HCT116 (cell line): ENCODE measurements around the gene AHRR. TPM values are rescaled to one million over a fixed set of nuclear protein-coding genes. Genes with fewer than 3 reads are reported as not detected.

ENCODE experiments used
- ATAC-seq: fragments of 200-7000 bp; cut with Tn5 transposase; 2 replicates; pipeline ENCODE4 v1.9.1; 2020; ENCODE audit warnings: mild to moderate bottlenecking, moderate library complexity
- BruUV-seq: library from RNA; stranded (reverse); fragments of 400-500 nt; replicated peaks from 2 replicates; lab custom pipeline; 2021; lab: Mats Ljungman, UMichigan
- CTCF ChIA-PET: fragments of 300-600 bp; sonication (Branson Sonifier 250); formaldehyde crosslinking; loops from one replicate; lab custom pipeline; 2021; ENCODE audit warnings: antibody characterized with exemption; lab: Charles Lee
- POLR2A ChIA-PET: fragments of 300-600, 350-600 bp; sonication (Branson Sonifier 250); formaldehyde crosslinking; loops from one replicate; lab custom pipeline; 2021; ENCODE audit warnings: antibody characterized with exemption; lab: Charles Lee
- RAD21 ChIA-PET, 2 experiments: fragments of 300-600 bp; sonication (Branson Sonifier 250); formaldehyde crosslinking; loops; one replicate each; lab custom pipeline; 2023; ENCODE audit warnings: low total read pairs in 2 of 2; ENCODE audit not compliant: uncharacterized antibody in 2 of 2, unreplicated experiment in 2 of 2, low non-redundant PET in 1 of 2; lab: Charles Lee
- DNase-seq: peaks from one replicate; pipeline ENCODE4 v3.0.0-alpha.2; 2010; ENCODE audit warnings: low read depth, low spot score
- H2AFZ ChIP-seq: fragments of 200-600 bp; shearing (Covaris generic), sonication (generic); 2 replicates; pipeline ENCODE4 v1.6.1; 2017; ENCODE audit warnings: low read depth, mixed run types, mixed read lengths, antibody characterized with exemption, low read length; ENCODE audit not compliant: poor library complexity, severe bottlenecking
- H3K27ac ChIP-seq: 2 replicates; pipeline ENCODE4 v1.5.1; 2012; ENCODE audit warnings: low read depth, low read length
- H3K27me3 ChIP-seq: fragments of 200-600 bp; sonication (generic); 2 replicates; pipeline ENCODE4 v1.6.1; 2016; ENCODE audit warnings: mixed run types, low read length, mixed read lengths; ENCODE audit not compliant: insufficient read depth
- H3K36me3 ChIP-seq, 2 experiments: fragments of 200-500 bp in 1 of 2; fragments of 200-600 bp in 1 of 2; sonication (Bioruptor generic) in 1 of 2; sonication (generic) in 1 of 2; 2 replicates each; pipeline versions ENCODE4 v1.5.1 to v1.6.1; 2014 to 2016; ENCODE audit warnings: low read length in 2 of 2, inconsistent platforms in 1 of 2, mixed read lengths in 1 of 2, mixed run types in 1 of 2; ENCODE audit not compliant: insufficient read depth in 2 of 2, control insufficient read depth in 1 of 2
- H3K4me1 ChIP-seq, 2 experiments: fragments of 200-600 bp in 1 of 2; sonication (generic) in 1 of 2; 2 replicates each; pipeline versions ENCODE4 v1.5.1 to v1.6.1; 2012 to 2017; ENCODE audit warnings: low read length in 2 of 2, inconsistent platforms in 1 of 2, mild to moderate bottlenecking in 1 of 2, mixed read lengths in 1 of 2, mixed run types in 1 of 2, moderate library complexity in 1 of 2; ENCODE audit not compliant: insufficient read depth in 2 of 2, control insufficient read depth in 1 of 2
- H3K4me2 ChIP-seq: fragments of 200-600 bp; sonication (generic); 2 replicates; pipeline ENCODE4 v1.6.1; 2017; ENCODE audit warnings: mixed run types, low read length, mixed read lengths
- H3K4me3 ChIP-seq, 2 experiments: fragments of 200-600 bp in 1 of 2; sonication (generic) in 1 of 2; replicated peaks in 1 of 2; 2 replicates each; pipeline ENCODE4 v1.5.1; 2011 to 2016; ENCODE audit warnings: low read length in 2 of 2, control low read depth in 1 of 2, low read depth in 1 of 2, mild to moderate bottlenecking in 1 of 2, mixed read lengths in 1 of 2, mixed run types in 1 of 2
- H3K79me2 ChIP-seq: fragments of 200-600 bp; sonication (generic); 2 replicates; pipeline ENCODE4 v1.6.1; 2017; ENCODE audit warnings: mild to moderate bottlenecking, mixed run types, low read length, moderate library complexity, mixed read lengths; ENCODE audit not compliant: insufficient read depth
- H3K9ac ChIP-seq: fragments of 200-600 bp; sonication (generic); 2 replicates; pipeline ENCODE4 v1.6.1; 2016; ENCODE audit warnings: low read length, mixed read lengths
- H3K9me2 ChIP-seq: fragments of 200-600 bp; sonication (generic), shearing (Covaris generic); 2 replicates; pipeline ENCODE4 v1.6.1; 2017; ENCODE audit warnings: mixed run types, mild to moderate bottlenecking, moderate library complexity; ENCODE audit not compliant: insufficient read depth
- H3K9me3 ChIP-seq, 2 experiments: fragments of 200-500 bp in 1 of 2; fragments of 200-600 bp in 1 of 2; sonication (Bioruptor generic) in 1 of 2; sonication (generic) in 1 of 2; 2 replicates each; pipeline ENCODE4 v1.6.1; 2014 to 2017; ENCODE audit warnings: low read length in 2 of 2, mixed read lengths in 2 of 2, inconsistent platforms in 1 of 2, low read depth in 1 of 2, mild to moderate bottlenecking in 1 of 2, mixed run types in 1 of 2, moderate library complexity in 1 of 2; ENCODE audit not compliant: control insufficient read depth in 1 of 2, insufficient read depth in 1 of 2
- H4K20me1 ChIP-seq: fragments of 200-600 bp; sonication (generic), shearing (Covaris generic); 2 replicates; pipeline ENCODE4 v1.6.1; 2017; ENCODE audit warnings: mixed run types, mild to moderate bottlenecking, moderate library complexity; ENCODE audit not compliant: insufficient read depth
- RAD21 ChIP-seq: IDR thresholded peaks from 2 replicates; pipeline ENCODE4 v1.6.1; 2012; ENCODE audit warnings: low read depth, mild to moderate bottlenecking
- TCF7L2 ChIP-seq: IDR thresholded peaks from 2 replicates; pipeline ENCODE4 v1.7.0; 2011; ENCODE audit warnings: borderline replicate concordance, inconsistent platforms; ENCODE audit not compliant: insufficient read depth, insufficient read length; ENCODE audit errors: extremely low read depth
- ZFX ChIP-seq: fragments of 450-650 bp; IDR thresholded peaks from 2 replicates; pipeline ENCODE4 v1.6.1; 2017
- intact Hi-C: fragments of 100-400 bp; cut with micrococcal nuclease; formaldehyde crosslinking; loops from 2 replicates; pipeline ENCODE4 v1.10.0; 2022
- total RNA-seq: library from RNA; stranded (reverse); gene quantifications from one replicate; pipeline ENCODE4 v1.2.1, GENCODE V29; 2021; ENCODE audit not compliant: unreplicated experiment
- TF ChIP-seq, protein P1 (sequence below), 3 experiments: fragments of 200-600 bp in 1 of 3; sonication (generic) in 1 of 3; IDR thresholded peaks in 2 of 3; conservative IDR thresholded peaks in 1 of 3; 2 replicates each; pipeline ENCODE4 v1.5.1; 2012 to 2017; ENCODE audit warnings: low read depth in 2 of 3, low read length in 2 of 3, antibody characterized with exemption in 1 of 3, borderline replicate concordance in 1 of 3, control low read depth in 1 of 3, mild to moderate bottlenecking in 1 of 3, mixed read lengths in 1 of 3, mixed run types in 1 of 3, moderate library complexity in 1 of 3; ENCODE audit not compliant: insufficient read depth in 1 of 3
- TF ChIP-seq, protein P2 (sequence below): IDR thresholded peaks from 2 replicates; pipeline ENCODE4 v1.6.1; 2012; ENCODE audit warnings: low read depth
- TF ChIP-seq, protein P3 (sequence below): IDR thresholded peaks from 2 replicates; pipeline ENCODE4 v1.6.1; 2012

AHRR gene
- total RNA-seq, 1 experiment from 2014 or later, result 12.7 TPM

- no peak overlapping the region for H3K4me3 ChIP-seq
- no peaks in the 10 kb centered on the region for H3K27me3 ChIP-seq
- TF ChIP-seq, protein P1, sequence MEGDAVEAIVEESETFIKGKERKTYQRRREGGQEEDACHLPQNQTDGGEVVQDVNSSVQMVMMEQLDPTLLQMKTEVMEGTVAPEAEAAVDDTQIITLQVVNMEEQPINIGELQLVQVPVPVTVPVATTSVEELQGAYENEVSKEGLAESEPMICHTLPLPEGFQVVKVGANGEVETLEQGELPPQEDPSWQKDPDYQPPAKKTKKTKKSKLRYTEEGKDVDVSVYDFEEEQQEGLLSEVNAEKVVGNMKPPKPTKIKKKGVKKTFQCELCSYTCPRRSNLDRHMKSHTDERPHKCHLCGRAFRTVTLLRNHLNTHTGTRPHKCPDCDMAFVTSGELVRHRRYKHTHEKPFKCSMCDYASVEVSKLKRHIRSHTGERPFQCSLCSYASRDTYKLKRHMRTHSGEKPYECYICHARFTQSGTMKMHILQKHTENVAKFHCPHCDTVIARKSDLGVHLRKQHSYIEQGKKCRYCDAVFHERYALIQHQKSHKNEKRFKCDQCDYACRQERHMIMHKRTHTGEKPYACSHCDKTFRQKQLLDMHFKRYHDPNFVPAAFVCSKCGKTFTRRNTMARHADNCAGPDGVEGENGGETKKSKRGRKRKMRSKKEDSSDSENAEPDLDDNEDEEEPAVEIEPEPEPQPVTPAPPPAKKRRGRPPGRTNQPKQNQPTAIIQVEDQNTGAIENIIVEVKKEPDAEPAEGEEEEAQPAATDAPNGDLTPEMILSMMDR (IDR thresholded peaks at IDR 0.05 in 2 of 3, conservative IDR thresholded peaks at IDR 0.05 in 1 of 3; ENCODE audit: borderline replicate concordance in 1 of 3, insufficient read depth in 1 of 3, low read depth in 2 of 3, low read length in 2 of 3), result peak in 2 of 3 experiments; percentile 25 to 39; a peak in 2 of 6 replicates
- TF ChIP-seq ZFX (no peak), TCF7L2 (no peak), RAD21 (peak; percentile 56)
- TF ChIP-seq, protein P2, sequence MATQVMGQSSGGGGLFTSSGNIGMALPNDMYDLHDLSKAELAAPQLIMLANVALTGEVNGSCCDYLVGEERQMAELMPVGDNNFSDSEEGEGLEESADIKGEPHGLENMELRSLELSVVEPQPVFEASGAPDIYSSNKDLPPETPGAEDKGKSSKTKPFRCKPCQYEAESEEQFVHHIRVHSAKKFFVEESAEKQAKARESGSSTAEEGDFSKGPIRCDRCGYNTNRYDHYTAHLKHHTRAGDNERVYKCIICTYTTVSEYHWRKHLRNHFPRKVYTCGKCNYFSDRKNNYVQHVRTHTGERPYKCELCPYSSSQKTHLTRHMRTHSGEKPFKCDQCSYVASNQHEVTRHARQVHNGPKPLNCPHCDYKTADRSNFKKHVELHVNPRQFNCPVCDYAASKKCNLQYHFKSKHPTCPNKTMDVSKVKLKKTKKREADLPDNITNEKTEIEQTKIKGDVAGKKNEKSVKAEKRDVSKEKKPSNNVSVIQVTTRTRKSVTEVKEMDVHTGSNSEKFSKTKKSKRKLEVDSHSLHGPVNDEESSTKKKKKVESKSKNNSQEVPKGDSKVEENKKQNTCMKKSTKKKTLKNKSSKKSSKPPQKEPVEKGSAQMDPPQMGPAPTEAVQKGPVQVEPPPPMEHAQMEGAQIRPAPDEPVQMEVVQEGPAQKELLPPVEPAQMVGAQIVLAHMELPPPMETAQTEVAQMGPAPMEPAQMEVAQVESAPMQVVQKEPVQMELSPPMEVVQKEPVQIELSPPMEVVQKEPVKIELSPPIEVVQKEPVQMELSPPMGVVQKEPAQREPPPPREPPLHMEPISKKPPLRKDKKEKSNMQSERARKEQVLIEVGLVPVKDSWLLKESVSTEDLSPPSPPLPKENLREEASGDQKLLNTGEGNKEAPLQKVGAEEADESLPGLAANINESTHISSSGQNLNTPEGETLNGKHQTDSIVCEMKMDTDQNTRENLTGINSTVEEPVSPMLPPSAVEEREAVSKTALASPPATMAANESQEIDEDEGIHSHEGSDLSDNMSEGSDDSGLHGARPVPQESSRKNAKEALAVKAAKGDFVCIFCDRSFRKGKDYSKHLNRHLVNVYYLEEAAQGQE, result no peak
- TF ChIP-seq, protein P3, sequence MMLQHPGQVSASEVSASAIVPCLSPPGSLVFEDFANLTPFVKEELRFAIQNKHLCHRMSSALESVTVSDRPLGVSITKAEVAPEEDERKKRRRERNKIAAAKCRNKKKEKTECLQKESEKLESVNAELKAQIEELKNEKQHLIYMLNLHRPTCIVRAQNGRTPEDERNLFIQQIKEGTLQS, result no peak
- H4K20me1 ChIP-seq, result no peaks in the 10 kb centered on the region
- no peak overlapping the region for H3K9ac ChIP-seq
- H3K36me3 ChIP-seq, result no peaks in the 10 kb centered on the region
- no peaks in the 10 kb centered on the region for H3K79me2 ChIP-seq
- ChIA-PET CTCF (interaction anchor here (0.7 to 2.3 kb wide), 6 partner anchors 12 to 237 kb away, joined by 3 to 22 read pairs (median 6); no protein-coding TSS in a partner anchor), RAD21 (interaction anchor here (0.7 to 1.1 kb wide), 3 partner anchors 107 to 109 kb away, joined by 3 to 6 read pairs (median 3); no protein-coding TSS in a partner anchor), POLR2A (no interaction called here)
- H3K4me1 ChIP-seq, result peaks cover 0 to 12% of the 10 kb centered on the region in 2 experiments; a peak in 3 of 4 replicates
- intact Hi-C loops, result no loop called here
- H3K4me2 ChIP-seq, result no peak overlapping the region
- no TSS peak for BruUV-seq
- no peaks in the 10 kb centered on the region for H3K9me2 ChIP-seq
- H3K9me3 ChIP-seq, result no peaks in the 10 kb centered on the region
- H3K27ac ChIP-seq, result no peak overlapping the region
- H2AFZ ChIP-seq, result no peak overlapping the region
- DNase-seq (no peak), ATAC-seq (peak; percentile 64)
Observed at GRCh38 chr5:425714-426113, 104.2 kb downstream of the AHRR start.
